ENCODE results near the gene FRMD8. TPM values are rescaled to one million over a fixed set of nuclear protein-coding genes. Genes with fewer than 3 reads are reported as not detected.

Gene FRMD8
- total RNA-seq, 1 experiment from 2014 or later: 22.7 TPM

DNA sequence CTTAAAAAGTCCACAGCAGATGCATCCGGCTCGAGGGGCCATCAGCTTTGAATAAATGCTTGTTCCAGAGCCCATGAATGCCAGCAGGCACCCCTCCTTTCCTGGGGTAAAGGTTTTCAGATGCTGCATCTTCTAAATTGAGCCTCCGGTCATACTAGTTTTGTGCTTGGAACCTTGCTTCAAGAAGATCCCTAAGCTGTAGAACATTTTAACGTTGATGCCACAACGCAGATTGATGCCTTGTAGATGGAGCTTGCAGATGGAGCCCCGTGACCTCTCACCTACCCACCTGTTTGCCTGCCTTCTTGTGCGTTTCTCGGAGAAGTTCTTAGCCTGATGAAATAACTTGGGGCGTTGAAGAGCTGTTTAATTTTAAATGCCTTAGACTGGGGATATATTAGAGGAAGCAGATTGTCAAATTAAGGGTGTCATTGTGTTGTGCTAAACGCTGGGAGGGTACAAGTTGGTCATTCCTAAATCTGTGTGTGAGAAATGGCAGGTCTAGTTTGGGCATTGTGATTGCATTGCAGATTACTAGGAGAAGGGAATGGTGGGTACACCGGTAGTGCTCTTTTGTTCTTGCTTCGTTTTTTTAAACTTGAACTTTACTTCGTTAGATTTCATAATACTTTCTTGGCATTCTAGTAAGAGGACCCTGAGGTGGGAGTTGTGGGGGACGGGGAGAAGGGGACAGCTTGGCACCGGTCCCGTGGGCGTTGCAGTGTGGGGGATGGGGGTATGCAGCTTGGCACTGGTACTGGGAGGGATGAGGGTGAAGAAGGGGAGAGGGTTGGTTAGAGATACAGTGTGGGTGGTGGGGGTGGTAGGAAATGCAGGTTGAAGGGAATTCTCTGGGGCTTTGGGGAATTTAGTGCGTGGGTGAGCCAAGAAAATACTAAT, 38.0 kb downstream of the FRMD8 start:
- no peak overlapping the region for H2AFZ ChIP-seq (ENCODE audit: low read length)
- peak overlapping the region; percentile 25 for H3K9ac ChIP-seq (ENCODE audit: extremely low read depth, insufficient read length, low read length)
- no peak overlapping the region for H2BK12ac ChIP-seq (ENCODE audit: insufficient read length, low read depth, low read length)
- H3K79me1 ChIP-seq (ENCODE audit: insufficient read depth, low read depth, low read length, poor library complexity, severe bottlenecking): no peaks in the 10 kb centered on the region
- Mint-ChIP-seq H3K36me3 (ENCODE audit: insufficient read depth in 1 of 3, low read depth in 3 of 3) (no peaks in the 10 kb centered on the region), H3K4me1 (peaks cover 78 to 84% of the 10 kb centered on the region in 2 experiments), H3K4me3 (peak overlapping the region; percentile 19 to 74; a peak in 3 of 5 replicates), H3K9me3 (no peaks in the 10 kb centered on the region), H3K27ac (peak overlapping the region in 1 of 3 experiments; percentile 13; a peak in 1 of 7 replicates), H3K27me3 (ENCODE audit: low read depth) (peaks cover 2% of the 10 kb centered on the region; the same call in 1 of the 2 replicates)
- H3K56ac ChIP-seq (ENCODE audit: insufficient read length, low read depth, low read length): no peak overlapping the region
- H3K27me3 ChIP-seq (ENCODE audit: insufficient read depth, low read length): no peaks in the 10 kb centered on the region
- no peak for TF ChIP-seq CTCF (conservative IDR thresholded peaks at IDR 0.05)
- H3K4me2 ChIP-seq (ENCODE audit: insufficient read depth, insufficient read length, low read length): peak overlapping the region; percentile 67
- no peak overlapping the region for H2BK5ac ChIP-seq (ENCODE audit: insufficient read length, low read length)
- H3K27ac ChIP-seq (ENCODE audit: insufficient read length, low read depth, low read length): no peak overlapping the region
- H4K20me1 ChIP-seq (ENCODE audit: control insufficient read depth, insufficient read depth, insufficient read length): peaks cover 2% of the 10 kb centered on the region
- H3K18ac ChIP-seq (ENCODE audit: insufficient read length, low read depth, low read length): no peak overlapping the region
- no peak overlapping the region for H3K23ac ChIP-seq (ENCODE audit: insufficient read length, low read depth, low read length)
- WGBS (ENCODE audit: extremely low coverage, insufficient read length, low lambda C conversion rate): no CpG with 5 or more reads among the region's 18 CpGs
- no peak overlapping the region for H3K4ac ChIP-seq (ENCODE audit: low read depth, low read length)
- no peak overlapping the region for H4K5ac ChIP-seq (ENCODE audit: insufficient read length, low read depth, low read length)
- no peak overlapping the region for H2AK5ac ChIP-seq (ENCODE audit: insufficient read length, low read length)
- H3K14ac ChIP-seq (ENCODE audit: insufficient read depth, low read length): no peak overlapping the region
- H3K23me2 ChIP-seq (ENCODE audit: insufficient read length, low read depth, low read length, poor library complexity, severe bottlenecking): peaks cover 13% of the 10 kb centered on the region
- H2BK20ac ChIP-seq (ENCODE audit: low read depth, low read length, poor library complexity, severe bottlenecking): no peak overlapping the region
- DNase-seq: no peak
- no peak overlapping the region for H3T11ph ChIP-seq (ENCODE audit: low read length)
- peaks cover 2% of the 10 kb centered on the region; the same call in 1 of the 2 replicates for H3K79me2 ChIP-seq (ENCODE audit: insufficient read depth, low read length)
- H3K9me3 ChIP-seq (ENCODE audit: control insufficient read depth, low read depth, low read length): no peaks in the 10 kb centered on the region
- H2BK15ac ChIP-seq (ENCODE audit: low read depth, low read length): no peak overlapping the region
- no peak overlapping the region for H4K8ac ChIP-seq (replicated peaks; ENCODE audit: insufficient read length, low read depth, low read length)
- H2BK120ac ChIP-seq (ENCODE audit: low read depth, low read length, poor library complexity, severe bottlenecking): no peak overlapping the region
- H3K4me1 ChIP-seq (ENCODE audit: insufficient read depth, low read length): peaks cover 28% of the 10 kb centered on the region
- H4K91ac ChIP-seq (ENCODE audit: insufficient read length, low read depth, low read length): no peak overlapping the region

Measured in H9 (cell line).